Ishikawa (cell line): ENCODE measurements around the gene FOXF2.

Experiments
- CEBPB ChIP-seq: IDR thresholded peaks from 2 replicates; pipeline ENCODE4 v1.6.1; 2012
- CREB1 ChIP-seq: IDR thresholded peaks from 2 replicates; pipeline ENCODE4 v1.6.1; 2012; ENCODE audit warnings: low read depth
- EGR1 ChIP-seq: IDR thresholded peaks from 2 replicates; pipeline ENCODE4 v1.6.1; 2012
- EP300 ChIP-seq: IDR thresholded peaks from 2 replicates; pipeline ENCODE4 v1.6.1; 2012; ENCODE audit warnings: borderline replicate concordance
- FOXM1 ChIP-seq: IDR thresholded peaks from 2 replicates; pipeline ENCODE4 v1.6.1; 2012; ENCODE audit warnings: low read depth, borderline replicate concordance
- NFIC ChIP-seq: IDR thresholded peaks from 2 replicates; pipeline ENCODE4 v1.6.1; 2012
- RAD21 ChIP-seq: IDR thresholded peaks from 2 replicates; pipeline ENCODE4 v1.6.1; 2012; ENCODE audit warnings: low read depth
- REST ChIP-seq: IDR thresholded peaks from 2 replicates; pipeline ENCODE4 v1.6.1; 2012; ENCODE audit warnings: low read depth, mild to moderate bottlenecking
- TAF1 ChIP-seq: IDR thresholded peaks from 2 replicates; pipeline ENCODE4 v1.6.1; 2012; ENCODE audit warnings: low read depth, mild to moderate bottlenecking
- TCF12 ChIP-seq: IDR thresholded peaks from 2 replicates; pipeline ENCODE4 v1.6.1; 2012; ENCODE audit warnings: low read depth
- TEAD4 ChIP-seq: IDR thresholded peaks from 2 replicates; pipeline ENCODE4 v1.6.1; 2012
- YY1 ChIP-seq: IDR thresholded peaks from 2 replicates; pipeline ENCODE4 v1.6.1; 2012; ENCODE audit warnings: low read depth
- ZBTB7A ChIP-seq: IDR thresholded peaks from 2 replicates; pipeline ENCODE4 v1.6.1; 2012; ENCODE audit warnings: low read depth
- TF ChIP-seq, protein P1 (sequence below): IDR thresholded peaks from 2 replicates; pipeline ENCODE4 v1.6.1; 2012
- TF ChIP-seq, protein P2 (sequence below): IDR thresholded peaks from 2 replicates; pipeline ENCODE4 v1.6.1; 2012

FOXF2 gene

GRCh38 chr6:1379788-1380147 is 9.6 kb upstream of the FOXF2 start:
- TF ChIP-seq EP300 (no peak), RAD21 (no peak), REST (no peak), YY1 (no peak), FOXM1 (no peak), CEBPB (no peak), NFIC (no peak), TCF12 (no peak), ZBTB7A (no peak), EGR1 (no peak)
- TF ChIP-seq, protein P1, sequence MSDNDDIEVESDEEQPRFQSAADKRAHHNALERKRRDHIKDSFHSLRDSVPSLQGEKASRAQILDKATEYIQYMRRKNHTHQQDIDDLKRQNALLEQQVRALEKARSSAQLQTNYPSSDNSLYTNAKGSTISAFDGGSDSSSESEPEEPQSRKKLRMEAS, result no peak

DNA sequence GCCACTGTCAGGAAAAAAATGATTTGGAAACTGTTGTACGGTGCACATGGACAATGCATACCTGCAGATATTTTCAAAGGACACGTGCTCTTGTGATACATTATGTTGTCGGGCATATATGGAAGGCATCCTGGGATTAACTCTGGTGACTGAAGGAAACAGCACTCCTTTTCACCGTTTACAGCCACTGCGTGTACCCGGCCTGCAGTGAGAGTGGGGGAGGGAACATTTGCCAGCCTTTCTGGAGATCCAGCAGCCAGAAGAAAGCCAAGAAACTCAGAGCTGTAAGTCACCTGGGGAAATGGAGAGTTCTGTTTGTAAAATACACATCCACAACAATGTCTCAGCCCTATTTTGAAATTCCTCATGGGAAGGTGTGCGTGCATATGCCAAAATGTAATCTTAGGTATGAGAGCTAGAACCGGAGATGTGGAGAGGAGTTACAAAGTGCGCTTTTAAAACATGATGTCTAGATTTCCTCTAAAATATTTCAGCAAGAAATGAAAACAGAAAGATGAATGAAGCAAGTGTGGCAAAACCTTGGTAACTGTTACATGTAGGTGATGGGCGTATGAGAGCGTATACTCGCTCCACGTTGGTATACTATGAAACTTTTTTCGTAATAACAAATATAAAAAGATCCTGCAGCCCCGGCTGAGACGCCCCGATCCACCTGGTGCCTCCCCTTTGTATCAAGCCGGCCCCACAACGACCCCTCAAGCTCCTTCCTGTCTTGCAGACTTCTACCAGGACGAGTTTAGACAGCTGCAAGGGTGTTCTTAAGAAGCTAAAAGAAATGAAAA is 8.6 kb upstream of the FOXF2 start:
- no peak for TF ChIP-seq RAD21

- TF ChIP-seq CEBPB (no peak), EGR1 (no peak), ZBTB7A (no peak), RAD21 (peak; percentile 77)
- TF ChIP-seq, protein P1, result peak; percentile 35; the same call in 1 of the 2 replicates
These were observed 7.7 kb upstream of the FOXF2 start for GRCh38 chr6:1381481-1382330.

GRCh38 chr6:1382331-1382882 is 7.0 kb upstream of the FOXF2 start:
- TF ChIP-seq, protein P2, sequence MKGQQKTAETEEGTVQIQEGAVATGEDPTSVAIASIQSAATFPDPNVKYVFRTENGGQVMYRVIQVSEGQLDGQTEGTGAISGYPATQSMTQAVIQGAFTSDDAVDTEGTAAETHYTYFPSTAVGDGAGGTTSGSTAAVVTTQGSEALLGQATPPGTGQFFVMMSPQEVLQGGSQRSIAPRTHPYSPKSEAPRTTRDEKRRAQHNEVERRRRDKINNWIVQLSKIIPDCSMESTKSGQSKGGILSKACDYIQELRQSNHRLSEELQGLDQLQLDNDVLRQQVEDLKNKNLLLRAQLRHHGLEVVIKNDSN, result peak; percentile 65
- TF ChIP-seq, protein P1, result 0 out of 2 replicates have a peak, but pooled peaks have one; percentile 7
- no peak for TF ChIP-seq NFIC
- TF ChIP-seq EGR1, result no peak

- no peak for TF ChIP-seq YY1
These were observed 6.3 kb upstream of the FOXF2 start for GRCh38 chr6:1382883-1383728.

- no peak for TF ChIP-seq RAD21
- TF ChIP-seq FOXM1, result no peak
- no peak for TF ChIP-seq CREB1
- TF ChIP-seq TEAD4, result no peak
- no peak for TF ChIP-seq EP300
- no peak for TF ChIP-seq YY1
- no peak for TF ChIP-seq TCF12
- no peak for TF ChIP-seq REST
- no peak for TF ChIP-seq CEBPB
- TF ChIP-seq TAF1, result no peak
- TF ChIP-seq, protein P2, result no peak
- TF ChIP-seq NFIC, result no peak
- no peak for TF ChIP-seq EGR1
- TF ChIP-seq, protein P1, result no peak
- no peak for TF ChIP-seq ZBTB7A
These were observed 5.4 kb upstream of the FOXF2 start for GRCh38 chr6:1383729-1384548.
